MV-4-11 (cell line): ENCODE data around the gene CDC123.
"Not testable (repeated sequence)": the region's sequence is repeated elsewhere in the genome, so short reads cannot be mapped to it uniquely, and the experiment has no call there.

ENCODE experiments used
- DNase-seq: peaks from one replicate; lab custom pipeline; 2025; lab: John Stamatoyannopoulos, UW

The CDC123 gene

GRCh38 chr10:12189426-12189825, 6.6 kb upstream of the CDC123 start:
- DNase-seq = peak; percentile 12

- peak; percentile 87 for DNase-seq
These were observed 4.3 kb upstream of the CDC123 start for GRCh38 chr10:12191715-12192114.

GRCh38 chr10:12193193-12193592, 2.8 kb upstream of the CDC123 start:
- DNase-seq = peak; percentile 44

- DNase-seq = peak; percentile 54
These were observed 1.2 kb upstream of the CDC123 start for GRCh38 chr10:12194752-12195271.

GRCh38 chr10:12195281-12195602, 746 bp upstream of the CDC123 start:
- peak; percentile 32 for DNase-seq

GRCh38 chr10:12196531-12197211, 683 bp downstream of the CDC123 start:
- no peak for DNase-seq

- peak; percentile 47 for DNase-seq
These were observed 2.2 kb downstream of the CDC123 start for GRCh38 chr10:12198156-12198555.

GRCh38 chr10:12200850-12201249, 4.9 kb downstream of the CDC123 start:
- DNase-seq = no peak

GRCh38 chr10:12201543-12201942, 5.6 kb downstream of the CDC123 start:
- peak; percentile 7 for DNase-seq

- no peak for DNase-seq
These were observed 6.2 kb downstream of the CDC123 start for GRCh38 chr10:12202226-12202625.

GRCh38 chr10:12205082-12205481, 9.1 kb downstream of the CDC123 start:
- no peak for DNase-seq

- DNase-seq = no peak
These were observed 11.1 kb downstream of the CDC123 start for GRCh38 chr10:12207114-12207513.

GRCh38 chr10:12208460-12208859, 12.5 kb downstream of the CDC123 start:
- no peak for DNase-seq

GRCh38 chr10:12212454-12212853, 16.5 kb downstream of the CDC123 start:
- DNase-seq = no peak

GRCh38 chr10:12213621-12214020, 17.6 kb downstream of the CDC123 start:
- no peak for DNase-seq

- no peak for DNase-seq
These were observed 18.1 kb downstream of the CDC123 start for GRCh38 chr10:12214093-12214492.

- DNase-seq = peak; percentile 30
These were observed 18.8 kb downstream of the CDC123 start for GRCh38 chr10:12214763-12215218.

GRCh38 chr10:12218991-12219390, 23.0 kb downstream of the CDC123 start:
- peak; percentile 49 for DNase-seq

- no peak for DNase-seq
These were observed 25.6 kb downstream of the CDC123 start for GRCh38 chr10:12221323-12222298.

- DNase-seq = peak; percentile 23
These were observed 29.5 kb downstream of the CDC123 start for GRCh38 chr10:12225444-12225843.

GRCh38 chr10:12226438-12226837, 30.4 kb downstream of the CDC123 start:
- DNase-seq = not testable (repeated sequence)

GRCh38 chr10:12228851-12229250, 32.9 kb downstream of the CDC123 start:
- DNase-seq = peak; percentile 26

GRCh38 chr10:12234687-12235086, 38.7 kb downstream of the CDC123 start:
- DNase-seq = not testable (repeated sequence)
